H9 (cell line): ENCODE results near the gene ATP2B2. TPM values are rescaled to one million over a fixed set of nuclear protein-coding genes. Genes with fewer than 3 reads are reported as not detected.

ENCODE experiments used
- DNase-seq: peaks from one replicate; pipeline ENCODE4 v3.0.0-alpha.2; 2017
- H2AFZ ChIP-seq: one replicate; pipeline ENCODE4 v1.6.1; 2013; ENCODE audit warnings: mild to moderate bottlenecking, low read length, control low read depth, moderate library complexity
- H2AK5ac ChIP-seq: 2 replicates; pipeline ENCODE4 v1.6.1; 2013; ENCODE audit warnings: low read length, control low read depth, mixed read lengths; ENCODE audit not compliant: insufficient read length
- H2BK120ac ChIP-seq: one replicate; pipeline ENCODE4 v1.6.1; 2013; ENCODE audit warnings: low read depth, mild to moderate bottlenecking, low read length, control low read depth, inconsistent platforms; ENCODE audit not compliant: poor library complexity, severe bottlenecking
- H2BK12ac ChIP-seq: 2 replicates; pipeline ENCODE4 v1.6.1; 2013; ENCODE audit warnings: low read length, control low read depth, mixed read lengths, low read depth; ENCODE audit not compliant: insufficient read length
- H2BK15ac ChIP-seq: 2 replicates; pipeline ENCODE4 v1.6.1; 2013; ENCODE audit warnings: low read depth, low read length, control low read depth
- H2BK20ac ChIP-seq: one replicate; pipeline ENCODE4 v1.6.1; 2013; ENCODE audit warnings: low read depth, mild to moderate bottlenecking, low read length, control low read depth, inconsistent platforms; ENCODE audit not compliant: poor library complexity, severe bottlenecking
- H2BK5ac ChIP-seq: 2 replicates; pipeline ENCODE4 v1.6.1; 2013; ENCODE audit warnings: low read length, control low read depth, mixed read lengths; ENCODE audit not compliant: insufficient read length
- H3K14ac ChIP-seq: 2 replicates; pipeline ENCODE4 v1.6.1; 2013; ENCODE audit warnings: low read length, control low read depth; ENCODE audit not compliant: insufficient read depth
- H3K18ac ChIP-seq: 2 replicates; pipeline ENCODE4 v1.6.1; 2013; ENCODE audit warnings: low read depth, mild to moderate bottlenecking, mixed read lengths, low read length, control low read depth; ENCODE audit not compliant: insufficient read length
- H3K23ac ChIP-seq: 2 replicates; pipeline ENCODE4 v1.6.1; 2013; ENCODE audit warnings: low read length, control low read depth, mixed read lengths, low read depth; ENCODE audit not compliant: insufficient read length
- H3K23me2 ChIP-seq: 2 replicates; pipeline ENCODE4 v1.6.1; 2013; ENCODE audit warnings: low read depth, mild to moderate bottlenecking, mixed read lengths, low read length, control low read depth; ENCODE audit not compliant: insufficient read length, poor library complexity, severe bottlenecking
- H3K27ac ChIP-seq: 2 replicates; pipeline ENCODE4 v1.5.1; 2013; ENCODE audit warnings: low read length, control low read depth, mixed read lengths, low read depth; ENCODE audit not compliant: insufficient read length
- H3K27me3 ChIP-seq: 2 replicates; pipeline ENCODE4 v1.6.1; 2013; ENCODE audit warnings: low read length, control low read depth, inconsistent platforms; ENCODE audit not compliant: insufficient read depth
- H3K4ac ChIP-seq: 2 replicates; pipeline ENCODE4 v1.6.1; 2013; ENCODE audit warnings: low read depth, mild to moderate bottlenecking, control low read depth, inconsistent platforms, low read length, moderate library complexity
- H3K4me1 ChIP-seq: 2 replicates; pipeline ENCODE4 v1.6.1; 2013; ENCODE audit warnings: low read length, control low read depth, inconsistent platforms; ENCODE audit not compliant: insufficient read depth
- H3K4me2 ChIP-seq: 2 replicates; pipeline ENCODE4 v1.6.1; 2013; ENCODE audit warnings: low read length, control low read depth, mixed read lengths; ENCODE audit not compliant: insufficient read length, insufficient read depth
- H3K56ac ChIP-seq: 2 replicates; pipeline ENCODE4 v1.6.1; 2013; ENCODE audit warnings: low read depth, mild to moderate bottlenecking, mixed read lengths, low read length, control low read depth; ENCODE audit not compliant: insufficient read length
- H3K79me1 ChIP-seq: 2 replicates; pipeline ENCODE4 v1.6.1; 2013; ENCODE audit warnings: low read depth, mild to moderate bottlenecking, moderate library complexity, low read length, control low read depth, inconsistent platforms; ENCODE audit not compliant: insufficient read depth, poor library complexity, severe bottlenecking
- H3K79me2 ChIP-seq: 2 replicates; pipeline ENCODE4 v1.6.1; 2013; ENCODE audit warnings: low read length, control low read depth, inconsistent platforms; ENCODE audit not compliant: insufficient read depth
- H3K9ac ChIP-seq: 2 replicates; pipeline ENCODE4 v1.6.1; 2013; ENCODE audit warnings: low read length, control low read depth, mixed read lengths; ENCODE audit not compliant: insufficient read length; ENCODE audit errors: extremely low read depth
- H3K9me3 ChIP-seq: one replicate; pipeline ENCODE4 v1.6.1; 2013; ENCODE audit warnings: low read depth, low read length, inconsistent platforms; ENCODE audit not compliant: control insufficient read depth
- H3T11ph ChIP-seq: one replicate; pipeline ENCODE4 v1.6.1; 2013; ENCODE audit warnings: mild to moderate bottlenecking, low read length, control low read depth, inconsistent platforms
- H4K20me1 ChIP-seq: one replicate; pipeline ENCODE4 v1.6.1; 2013; ENCODE audit not compliant: control insufficient read depth, insufficient read length, insufficient read depth
- H4K5ac ChIP-seq: 2 replicates; pipeline ENCODE4 v1.6.1; 2013; ENCODE audit warnings: low read depth, mild to moderate bottlenecking, mixed read lengths, low read length, control low read depth; ENCODE audit not compliant: insufficient read length
- H4K8ac ChIP-seq: replicated peaks from 2 replicates; pipeline ENCODE4 v1.6.1; 2013; ENCODE audit warnings: low read length, control low read depth, mixed read lengths, low read depth; ENCODE audit not compliant: insufficient read length
- H4K91ac ChIP-seq: 2 replicates; pipeline ENCODE4 v1.6.1; 2013; ENCODE audit warnings: low read depth, mild to moderate bottlenecking, moderate library complexity, mixed read lengths, low read length, control low read depth; ENCODE audit not compliant: insufficient read length
- H3K27ac Mint-ChIP-seq, 3 experiments: 2 replicates in 2 of 3; 3 replicates in 1 of 3; pipeline ENCODE4 v1.8.0; 2020 to 2021; ENCODE audit warnings: mixed read lengths in 3 of 3, mild to moderate bottlenecking in 1 of 3, moderate library complexity in 1 of 3
- H3K27me3 Mint-ChIP-seq: 2 replicates; pipeline ENCODE4 v1.8.0; 2021; ENCODE audit warnings: low read depth, mild to moderate bottlenecking, moderate library complexity, mixed read lengths
- H3K36me3 Mint-ChIP-seq, 3 experiments: 2 replicates in 2 of 3; 3 replicates in 1 of 3; pipeline ENCODE4 v1.8.0; 2020 to 2021; ENCODE audit warnings: low read depth in 3 of 3, mixed read lengths in 3 of 3; ENCODE audit not compliant: insufficient read depth in 1 of 3
- H3K4me1 Mint-ChIP-seq, 2 experiments: 2 replicates each; pipeline ENCODE4 v1.8.0; 2020; ENCODE audit warnings: mixed read lengths in 2 of 2
- H3K4me3 Mint-ChIP-seq, 2 experiments: 2 replicates in 1 of 2; 3 replicates in 1 of 2; pipeline ENCODE4 v1.8.0; 2020 to 2021; ENCODE audit warnings: mild to moderate bottlenecking in 2 of 2, mixed read lengths in 2 of 2, moderate library complexity in 1 of 2
- H3K9me3 Mint-ChIP-seq, 2 experiments: 2 replicates in 1 of 2; 3 replicates in 1 of 2; pipeline ENCODE4 v1.8.0; 2020; ENCODE audit warnings: mild to moderate bottlenecking in 2 of 2, mixed read lengths in 2 of 2, moderate library complexity in 1 of 2
- CTCF ChIP-seq: fragments of 200-600 bp; sonication (generic); conservative IDR thresholded peaks from 3 replicates; pipeline ENCODE4 v1.8.0; 2021; ENCODE audit warnings: antibody characterized with exemption, mild to moderate bottlenecking
- WGBS: extraction: QIAGEN DNeasy Blood & Tissue Kit; methylation state at CpG from one replicate; pipeline ENCODE4 v1.1.7; 2013; ENCODE audit warnings: missing lambda C conversion rate, low lambda C conversion rate, mixed read lengths; ENCODE audit not compliant: insufficient read length; ENCODE audit errors: extremely low coverage; 5-methylcytosine and 5-hydroxymethylcytosine counted together
- total RNA-seq: library from RNA; stranded (reverse); gene quantifications from 2 replicates; pipeline ENCODE4 v1.2.1, GENCODE V29; 2021

ATP2B2 gene
- total RNA-seq, 1 experiment from 2014 or later: 0.33 TPM

DNA sequence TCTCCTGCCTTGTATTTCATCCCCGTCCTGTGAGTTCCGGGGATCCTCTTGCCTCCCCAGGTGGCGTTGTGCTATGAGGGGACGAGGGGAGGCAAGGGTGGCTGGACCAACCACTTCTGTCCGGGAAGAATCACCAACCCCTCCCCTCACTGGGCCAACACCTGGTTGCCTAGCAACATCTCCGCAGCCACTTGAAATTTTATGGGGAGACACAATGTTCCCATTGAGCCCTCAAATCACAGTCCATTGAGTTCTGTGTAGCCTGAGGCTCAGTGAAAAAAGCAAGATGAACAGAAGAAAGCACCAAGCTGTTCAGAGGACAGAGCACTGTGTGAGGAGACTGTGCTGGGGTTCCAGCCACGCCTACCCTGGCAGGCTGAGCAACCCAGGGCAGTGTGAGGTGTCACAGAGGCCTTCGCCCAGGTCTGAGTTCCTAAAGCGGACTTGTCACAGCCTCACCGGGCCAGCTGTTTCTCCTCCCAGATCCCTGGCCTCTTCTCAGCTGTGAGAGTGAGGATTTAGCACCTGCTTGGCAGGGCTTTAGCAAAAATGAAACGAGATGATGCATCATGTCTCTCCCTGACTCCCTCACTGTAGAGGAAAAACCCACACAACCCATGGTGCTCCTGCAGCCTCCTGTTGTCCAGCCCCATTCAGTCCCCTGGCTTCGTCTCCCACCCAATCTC lies 76.8 kb downstream of the ATP2B2 start:
- Histone ChIP-seq H2AK5ac (no peak overlapping the region), H3T11ph (no peak overlapping the region), H3K4me2 (no peak overlapping the region), H3K9ac (no peak overlapping the region), H2BK20ac (no peak overlapping the region), H3K23ac (no peak overlapping the region), H2BK12ac (no peak overlapping the region), H4K91ac (no peak overlapping the region), H3K23me2 (no peaks in the 10 kb centered on the region), H2BK15ac (no peak overlapping the region), H3K14ac (no peak overlapping the region), H2AFZ (no peak overlapping the region), H3K79me2 (no peaks in the 10 kb centered on the region), H4K8ac (no peak overlapping the region), H2BK120ac (no peak overlapping the region), H3K18ac (no peak overlapping the region), H2BK5ac (no peak overlapping the region), H3K27me3 (no peaks in the 10 kb centered on the region), H4K5ac (no peak overlapping the region), H3K4ac (no peak overlapping the region), H3K79me1 (no peaks in the 10 kb centered on the region), H3K4me1 (no peaks in the 10 kb centered on the region), H3K9me3 (no peaks in the 10 kb centered on the region), H4K20me1 (no peaks in the 10 kb centered on the region), H3K56ac (no peak overlapping the region), H3K27ac (no peak overlapping the region)
- no CpG with 5 or more reads among the region's 12 CpGs for WGBS
- Mint-ChIP-seq H3K27ac (no peak overlapping the region), H3K36me3 (no peaks in the 10 kb centered on the region), H3K27me3 (peaks cover 13% of the 10 kb centered on the region), H3K4me3 (no peak overlapping the region), H3K9me3 (no peaks in the 10 kb centered on the region), H3K4me1 (peaks cover 1 to 15% of the 10 kb centered on the region in 2 experiments; a peak in 2 of 4 replicates)
- no peak for DNase-seq
- TF ChIP-seq CTCF: no peak
